GM19324 (cell line): ENCODE measurements around the gene DLEC1.
A peak's percentile ranks its signal among the peaks of the same experiment; 100 is the strongest.

Experiments used
- ATAC-seq: cut with Tn5 transposase; IDR thresholded peaks from one replicate; pipeline ENCODE4 v1.9.1; 2021; ENCODE audit warnings: mild to moderate bottlenecking, moderate library complexity; ENCODE audit not compliant: unreplicated experiment, low FRiP score

Gene DLEC1

GRCh38 chr3:38117163-38117716, 78.2 kb downstream of the DLEC1 start:
- no peak for ATAC-seq

GRCh38 chr3:38117748-38118420, 78.9 kb downstream of the DLEC1 start:
- peak; percentile 57 for ATAC-seq

GRCh38 chr3:38118421-38119247, 79.6 kb downstream of the DLEC1 start:
- ATAC-seq, result no peak

- no peak for ATAC-seq
Measured at GRCh38 chr3:38119248-38119544, 80.2 kb downstream of the DLEC1 start.

- ATAC-seq, result no peak
Measured at GRCh38 chr3:38119821-38120692, 81.0 kb downstream of the DLEC1 start.

- ATAC-seq, result no peak
Measured at GRCh38 chr3:38120693-38121450, 81.9 kb downstream of the DLEC1 start.

- no peak for ATAC-seq
Measured at GRCh38 chr3:38121451-38121831, 82.4 kb downstream of the DLEC1 start.

GRCh38 chr3:38121832-38122461, 82.9 kb downstream of the DLEC1 start:
- ATAC-seq, result no peak

- ATAC-seq, result no peak
Measured at GRCh38 chr3:38122712-38123290, 83.8 kb downstream of the DLEC1 start.

- ATAC-seq, result no peak
Measured at GRCh38 chr3:38124324-38125122, 85.5 kb downstream of the DLEC1 start.

GRCh38 chr3:38125305-38126120, 86.5 kb downstream of the DLEC1 start:
- no peak for ATAC-seq

- ATAC-seq, result no peak
Measured at GRCh38 chr3:38126121-38126892, 87.3 kb downstream of the DLEC1 start.

- ATAC-seq, result no peak
Measured at GRCh38 chr3:38127611-38128302, 88.7 kb downstream of the DLEC1 start.

- ATAC-seq, result no peak
Measured at GRCh38 chr3:38128303-38128655, 89.3 kb downstream of the DLEC1 start.

GRCh38 chr3:38129058-38129457, 90.0 kb downstream of the DLEC1 start:
- ATAC-seq, result no peak

GRCh38 chr3:38130631-38131065, 91.6 kb downstream of the DLEC1 start:
- no peak for ATAC-seq
